ENCODE measurements around the gene MT4.

GRCh38 chr16:56551796-56552738, 12.8 kb upstream of the MT4 start:
- TF ChIP-seq EZH2phosphoT487 (IDR thresholded peaks at IDR 0.05; ENCODE audit: insufficient read depth, low read depth) (no peak), EZH2 (IDR thresholded peaks at IDR 0.05; ENCODE audit: insufficient read depth, poor library complexity, severe bottlenecking) (no peak)
